Measurements from ENCODE around the gene TMEM158.

DNA sequence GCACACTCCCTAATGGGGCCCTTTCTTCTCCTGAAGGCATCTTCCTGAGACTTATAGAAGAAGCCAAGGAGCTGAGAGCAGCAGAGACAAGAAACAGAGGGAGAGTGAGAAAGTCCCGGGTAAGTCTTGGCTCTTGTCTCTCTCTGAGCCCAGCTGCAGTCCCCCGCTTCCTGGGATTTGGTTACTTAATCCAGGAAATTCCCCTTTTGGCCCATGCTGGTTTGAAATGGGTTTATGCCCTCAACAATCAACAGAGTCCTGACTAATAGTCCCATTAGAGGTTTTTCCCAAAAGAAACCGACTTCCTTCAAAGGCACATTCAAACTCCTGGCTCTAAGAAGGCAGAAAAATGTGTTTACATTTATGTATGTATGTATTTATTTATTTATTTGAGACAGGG is 22.0 kb downstream of the TMEM158 start:
- TF ChIP-seq, protein P1, sequence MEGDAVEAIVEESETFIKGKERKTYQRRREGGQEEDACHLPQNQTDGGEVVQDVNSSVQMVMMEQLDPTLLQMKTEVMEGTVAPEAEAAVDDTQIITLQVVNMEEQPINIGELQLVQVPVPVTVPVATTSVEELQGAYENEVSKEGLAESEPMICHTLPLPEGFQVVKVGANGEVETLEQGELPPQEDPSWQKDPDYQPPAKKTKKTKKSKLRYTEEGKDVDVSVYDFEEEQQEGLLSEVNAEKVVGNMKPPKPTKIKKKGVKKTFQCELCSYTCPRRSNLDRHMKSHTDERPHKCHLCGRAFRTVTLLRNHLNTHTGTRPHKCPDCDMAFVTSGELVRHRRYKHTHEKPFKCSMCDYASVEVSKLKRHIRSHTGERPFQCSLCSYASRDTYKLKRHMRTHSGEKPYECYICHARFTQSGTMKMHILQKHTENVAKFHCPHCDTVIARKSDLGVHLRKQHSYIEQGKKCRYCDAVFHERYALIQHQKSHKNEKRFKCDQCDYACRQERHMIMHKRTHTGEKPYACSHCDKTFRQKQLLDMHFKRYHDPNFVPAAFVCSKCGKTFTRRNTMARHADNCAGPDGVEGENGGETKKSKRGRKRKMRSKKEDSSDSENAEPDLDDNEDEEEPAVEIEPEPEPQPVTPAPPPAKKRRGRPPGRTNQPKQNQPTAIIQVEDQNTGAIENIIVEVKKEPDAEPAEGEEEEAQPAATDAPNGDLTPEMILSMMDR (IDR thresholded peaks at IDR 0.05): no peak
- TF ChIP-seq EZH2 (IDR thresholded peaks at IDR 0.05) (no peak), EZH2phosphoT487 (IDR thresholded peaks at IDR 0.05) (no peak)
